Measurements from ENCODE around the gene L1TD1. TPM values are rescaled to one million over a fixed set of nuclear protein-coding genes. Genes with fewer than 3 reads are reported as not detected.

L1TD1 gene
- total and polyA plus RNA-seq, 2 donors (not counting 3 experiments of a cell fraction or from before 2014, with no cell fraction given), result 0.01 TPM; not detected in 1

GRCh38 chr1:62233926-62234450, 39.3 kb downstream of the L1TD1 start:
- dilution Hi-C loops (cut with MboI; ENCODE audit: extremely low pct_ligation_motif_present, low sequenced_read_pairs) (no loop called here), intact Hi-C loops (cut with micrococcal nuclease) (no loop called here)

More at GRCh38 chr1:62233926-62234450, 39.3 kb downstream of the L1TD1 start:
- Histone ChIP-seq H3K9me1 (replicated peaks; ENCODE audit: control insufficient read depth, extremely low read depth, insufficient read depth, low read length) (no peaks in the 10 kb centered on the region), H3K27ac (ENCODE audit: insufficient read depth, low read depth, low read length) (no peak overlapping the region), H3K9ac (replicated peaks; ENCODE audit: extremely low read depth, insufficient read depth, low read length) (no peak overlapping the region), H2AFZ (ENCODE audit: low read depth, low read length) (no peak overlapping the region), H3K27me3 (ENCODE audit: control insufficient read depth in 2 of 2, insufficient read depth in 2 of 2, low read length in 2 of 2) (no peaks in the 10 kb centered on the region), H3K9me3 (replicated peaks; ENCODE audit: control insufficient read depth, insufficient read depth, low read length) (no peaks in the 10 kb centered on the region), H3K4me3 (replicated peaks in 1 of 3; ENCODE audit: insufficient read depth in 1 of 3, low read depth in 1 of 3, low read length in 3 of 3) (no peak overlapping the region), H3K36me3 (ENCODE audit: control insufficient read depth in 2 of 2, extremely low read depth in 1 of 2, insufficient read depth in 2 of 2, low read length in 2 of 2) (no peaks in the 10 kb centered on the region), H3K4me2 (ENCODE audit: insufficient read depth, low read length) (no peak overlapping the region), H3K79me2 (ENCODE audit: control insufficient read depth, insufficient read depth, low read length) (no peaks in the 10 kb centered on the region), H4K20me1 (replicated peaks; ENCODE audit: control insufficient read depth, extremely low read depth, insufficient read depth, low read length) (no peaks in the 10 kb centered on the region), H3K4me1 (ENCODE audit: control insufficient read depth, extremely low read depth, insufficient read depth, low read length) (no peaks in the 10 kb centered on the region)
- DNase-seq (ENCODE audit: low read depth, low spot score), result no peak
- FAIRE-seq, result no peak
- BruUV-seq (replicated peaks), result no TSS peak
- ChIA-PET CTCF (no interaction called here), POLR2A (no interaction called here)
- TF ChIP-seq FOS (IDR thresholded peaks at IDR 0.05; ENCODE audit: borderline replicate concordance, insufficient read depth, low read length), result no peak
- TF ChIP-seq POLR2A (IDR thresholded peaks at IDR 0.05; ENCODE audit: low read depth, low read length), result no peak
- no peak for TF ChIP-seq CTCF (IDR thresholded peaks at IDR 0.05; ENCODE audit: extremely low read depth in 1 of 2, insufficient read depth in 1 of 2, low read depth in 1 of 2, low read length in 2 of 2)
- TF ChIP-seq MYC (IDR thresholded peaks at IDR 0.05; ENCODE audit: low read depth, low read length), result no peak
- TF ChIP-seq JUN (IDR thresholded peaks at IDR 0.05; ENCODE audit: borderline replicate concordance, insufficient read depth, insufficient read length, low read depth), result no peak
- TF ChIP-seq GATA2 (IDR thresholded peaks at IDR 0.05; ENCODE audit: insufficient read depth, insufficient read length, low read depth, low read length), result no peak
- no peak for TF ChIP-seq EZH2 (IDR thresholded peaks at IDR 0.05; ENCODE audit: borderline replicate concordance, low read depth, low read length, severe bottlenecking)
- no peak for TF ChIP-seq MAX (IDR thresholded peaks at IDR 0.05; ENCODE audit: insufficient read depth, insufficient read length)
- no peak for TF ChIP-seq POLR2AphosphoS5 (IDR thresholded peaks at IDR 0.05; ENCODE audit: insufficient read depth, low read depth, low read length)
